ENCODE results near the gene CCNJL.

Gene CCNJL

GRCh38 chr5:160315968-160316367 is 3.6 kb upstream of the CCNJL start:
- FAIRE-seq (no peak), DNase-seq (ENCODE audit: insufficient read length, low spot score) (no peak)
- TF ChIP-seq POLR2AphosphoS5 (IDR thresholded peaks at IDR 0.05; ENCODE audit: low read depth, low read length) (no peak), TAF1 (IDR thresholded peaks at IDR 0.05; ENCODE audit: low read depth, low read length) (no peak), SPI1 (IDR thresholded peaks at IDR 0.05; ENCODE audit: low read depth, low read length) (no peak), PAX5 (IDR thresholded peaks at IDR 0.05; ENCODE audit: insufficient read depth, low read length, severe bottlenecking) (no peak)

GRCh38 chr5:160312960-160313727 is 780 bp upstream of the CCNJL start:
- no peak for DNase-seq (ENCODE audit: insufficient read length, low spot score)
- no peak for TF ChIP-seq POLR2A (IDR thresholded peaks at IDR 0.05; ENCODE audit: low read depth, low read length)
- no peak for TF ChIP-seq SPI1 (IDR thresholded peaks at IDR 0.05; ENCODE audit: low read depth, low read length)
- no peak for TF ChIP-seq POU2F2 (IDR thresholded peaks at IDR 0.05; ENCODE audit: low read depth, low read length)
- TF ChIP-seq POLR2AphosphoS5 (IDR thresholded peaks at IDR 0.05; ENCODE audit: low read depth, low read length), result no peak
- no peak for TF ChIP-seq TAF1 (IDR thresholded peaks at IDR 0.05; ENCODE audit: low read depth, low read length)
- no peak for TF ChIP-seq PAX5 (IDR thresholded peaks at IDR 0.05; ENCODE audit: insufficient read depth, low read length, severe bottlenecking)
- FAIRE-seq, result no peak

GRCh38 chr5:160311491-160312133 is 752 bp downstream of the CCNJL start:
- DNase-seq (ENCODE audit: insufficient read length, low spot score) (no peak), FAIRE-seq (peak; percentile 26)
- TF ChIP-seq POLR2A (IDR thresholded peaks at IDR 0.05; ENCODE audit: low read depth, low read length) (no peak), POU2F2 (IDR thresholded peaks at IDR 0.05; ENCODE audit: low read depth, low read length) (no peak), TAF1 (IDR thresholded peaks at IDR 0.05; ENCODE audit: low read depth, low read length) (no peak), PAX5 (IDR thresholded peaks at IDR 0.05; ENCODE audit: insufficient read depth, low read length, severe bottlenecking) (no peak), POLR2AphosphoS5 (IDR thresholded peaks at IDR 0.05; ENCODE audit: low read depth, low read length) (no peak), SPI1 (IDR thresholded peaks at IDR 0.05; ENCODE audit: low read depth, low read length) (no peak)

- TF ChIP-seq POLR2AphosphoS5 (IDR thresholded peaks at IDR 0.05; ENCODE audit: low read depth, low read length) (no peak), POLR2A (IDR thresholded peaks at IDR 0.05; ENCODE audit: low read depth, low read length) (no peak), SPI1 (IDR thresholded peaks at IDR 0.05; ENCODE audit: low read depth, low read length) (no peak), TAF1 (IDR thresholded peaks at IDR 0.05; ENCODE audit: low read depth, low read length) (no peak), PAX5 (IDR thresholded peaks at IDR 0.05; ENCODE audit: insufficient read depth, low read length, severe bottlenecking) (no peak), POU2F2 (IDR thresholded peaks at IDR 0.05; ENCODE audit: low read depth, low read length) (no peak)
These were observed 1.6 kb downstream of the CCNJL start for GRCh38 chr5:160310552-160311295.

GRCh38 chr5:160310140-160310539 is 2.2 kb downstream of the CCNJL start:
- TF ChIP-seq POLR2A (IDR thresholded peaks at IDR 0.05; ENCODE audit: low read depth, low read length) (no peak), POU2F2 (IDR thresholded peaks at IDR 0.05; ENCODE audit: low read depth, low read length) (no peak), TAF1 (IDR thresholded peaks at IDR 0.05; ENCODE audit: low read depth, low read length) (no peak), PAX5 (IDR thresholded peaks at IDR 0.05; ENCODE audit: insufficient read depth, low read length, severe bottlenecking) (no peak), POLR2AphosphoS5 (IDR thresholded peaks at IDR 0.05; ENCODE audit: low read depth, low read length) (no peak), SPI1 (IDR thresholded peaks at IDR 0.05; ENCODE audit: low read depth, low read length) (no peak)
- FAIRE-seq (no peak), DNase-seq (ENCODE audit: insufficient read length, low spot score) (no peak)

More at GRCh38 chr5:160310552-160311295, 1.6 kb downstream of the CCNJL start:
- DNase-seq (ENCODE audit: insufficient read length, low spot score) (no peak), FAIRE-seq (no peak)

GRCh38 chr5:160306696-160307095 is 5.7 kb downstream of the CCNJL start:
- FAIRE-seq (no peak), DNase-seq (ENCODE audit: insufficient read length, low spot score) (no peak)
- TF ChIP-seq POLR2AphosphoS5 (IDR thresholded peaks at IDR 0.05; ENCODE audit: low read depth, low read length) (no peak), SPI1 (IDR thresholded peaks at IDR 0.05; ENCODE audit: low read depth, low read length) (no peak), POLR2A (IDR thresholded peaks at IDR 0.05; ENCODE audit: low read depth, low read length) (no peak), PAX5 (IDR thresholded peaks at IDR 0.05; ENCODE audit: insufficient read depth, low read length, severe bottlenecking) (no peak), POU2F2 (IDR thresholded peaks at IDR 0.05; ENCODE audit: low read depth, low read length) (no peak), TAF1 (IDR thresholded peaks at IDR 0.05; ENCODE audit: low read depth, low read length) (no peak)

GRCh38 chr5:160305319-160305718 is 7.0 kb downstream of the CCNJL start:
- DNase-seq (ENCODE audit: insufficient read length, low spot score) (no peak), FAIRE-seq (no peak)
- TF ChIP-seq TAF1 (IDR thresholded peaks at IDR 0.05; ENCODE audit: low read depth, low read length), result no peak

GRCh38 chr5:160303690-160304089 is 8.7 kb downstream of the CCNJL start:
- no peak for TF ChIP-seq POLR2A (IDR thresholded peaks at IDR 0.05; ENCODE audit: low read depth, low read length)
- TF ChIP-seq PAX5 (IDR thresholded peaks at IDR 0.05; ENCODE audit: insufficient read depth, low read length, severe bottlenecking), result no peak
- no peak for TF ChIP-seq POU2F2 (IDR thresholded peaks at IDR 0.05; ENCODE audit: low read depth, low read length)
- TF ChIP-seq TAF1 (IDR thresholded peaks at IDR 0.05; ENCODE audit: low read depth, low read length), result no peak
- TF ChIP-seq SPI1 (IDR thresholded peaks at IDR 0.05; ENCODE audit: low read depth, low read length), result no peak
- no peak for TF ChIP-seq POLR2AphosphoS5 (IDR thresholded peaks at IDR 0.05; ENCODE audit: low read depth, low read length)
- DNase-seq (ENCODE audit: insufficient read length, low spot score), result no peak
- no peak for FAIRE-seq

- no peak for FAIRE-seq
- no peak for DNase-seq (ENCODE audit: insufficient read length, low spot score)
- TF ChIP-seq POLR2A (IDR thresholded peaks at IDR 0.05; ENCODE audit: low read depth, low read length) (no peak), PAX5 (IDR thresholded peaks at IDR 0.05; ENCODE audit: insufficient read depth, low read length, severe bottlenecking) (no peak)
These were observed 14.2 kb downstream of the CCNJL start for GRCh38 chr5:160298189-160298588.
